ENCODE measurements around the gene P2RY11. TPM values are rescaled to one million over a fixed set of nuclear protein-coding genes. Genes with fewer than 3 reads are reported as not detected.

Gene P2RY11
- total and polyA plus RNA-seq, 2 experiments from 2014 or later: 4.0 to 4.3 TPM

- Histone ChIP-seq H3K4me2 (no peak overlapping the region), H3K36me3 (ENCODE audit: insufficient read depth) (peaks cover 5% of the 10 kb centered on the region; the same call in 1 of the 2 replicates), H3F3A (replicated peaks; ENCODE audit: low read depth) (0 out of 2 replicates have a peak, but pooled peaks cover 2% of the 10 kb centered on the region), H3K9me2 (ENCODE audit: insufficient read depth) (no peaks in the 10 kb centered on the region), H3K27ac (ENCODE audit: low read depth) (no peak overlapping the region), H3K4me1 (ENCODE audit: insufficient read depth) (no peaks in the 10 kb centered on the region), H4K20me1 (replicated peaks; ENCODE audit: insufficient read depth) (no peaks in the 10 kb centered on the region), H2AFZ (no peak overlapping the region), H3K4me3 (no peak overlapping the region), H3K79me2 (replicated peaks; ENCODE audit: insufficient read depth) (no peaks in the 10 kb centered on the region), H3K27me3 (ENCODE audit: insufficient read depth) (no peaks in the 10 kb centered on the region)
- no peak overlapping the region for H3K4me3 Mint-ChIP-seq
- H3K9me3 Mint-ChIP-seq: no peaks in the 10 kb centered on the region; the same call in 2 of the 3 replicates
- no peak overlapping the region for H3K27ac Mint-ChIP-seq
- peaks cover 15% of the 10 kb centered on the region for H3K36me3 Mint-ChIP-seq (ENCODE audit: low read depth)
- TF ChIP-seq EZH2 (IDR thresholded peaks at IDR 0.05; ENCODE audit: low read depth, unreplicated experiment) (no peak), CREB1 (CRISPR knock-in tag; IDR thresholded peaks at IDR 0.05; ENCODE audit: low read depth) (no peak), ZNF331 (CRISPR knock-in tag; IDR thresholded peaks at IDR 0.05; ENCODE audit: low read depth) (no peak), STAT1 (IDR thresholded peaks at IDR 0.05; ENCODE audit: unreplicated experiment) (no peak), EZH2phosphoT487 (IDR thresholded peaks at IDR 0.05; ENCODE audit: unreplicated experiment) (no peak), REST (IDR thresholded peaks at IDR 0.05; ENCODE audit: unreplicated experiment) (no peak), ZNF114 (CRISPR knock-in tag; IDR thresholded peaks at IDR 0.05) (no peak)
- peaks cover 5% of the 10 kb centered on the region for H3K27me3 Mint-ChIP-seq (ENCODE audit: insufficient read depth, low read depth, poor library complexity)
- ATAC-seq: no peak
- DNase-seq (ENCODE audit: low spot score): no peak
- no peaks in the 10 kb centered on the region for H3K4me1 Mint-ChIP-seq
Measured at GRCh38 chr19:10126213-10126639, 14.7 kb downstream of the P2RY11 start.

- DNase-seq (ENCODE audit: low spot score): no peak
- Mint-ChIP-seq H3K4me1 (no peaks in the 10 kb centered on the region), H3K27me3 (ENCODE audit: insufficient read depth, low read depth, poor library complexity) (peaks cover 9% of the 10 kb centered on the region), H3K27ac (no peak overlapping the region), H3K4me3 (no peak overlapping the region), H3K9me3 (no peaks in the 10 kb centered on the region), H3K36me3 (ENCODE audit: low read depth) (peaks cover 53% of the 10 kb centered on the region)
- TF ChIP-seq NANOG (IDR thresholded peaks at IDR 0.05; ENCODE audit: borderline replicate concordance): no peak
- TF ChIP-seq POLR2AphosphoS5 (IDR thresholded peaks at IDR 0.05; ENCODE audit: low read depth): no peak
- TF ChIP-seq ZNF331 (CRISPR knock-in tag; IDR thresholded peaks at IDR 0.05; ENCODE audit: low read depth): no peak
- H3K4me1 ChIP-seq (ENCODE audit: insufficient read depth): no peaks in the 10 kb centered on the region
- no peaks in the 10 kb centered on the region for H3K27me3 ChIP-seq (ENCODE audit: insufficient read depth)
- ATAC-seq: no peak
- no peaks in the 10 kb centered on the region for H3K9me2 ChIP-seq (ENCODE audit: insufficient read depth)
- H3K4me3 ChIP-seq: no peak overlapping the region
- no peaks in the 10 kb centered on the region for H3K79me2 ChIP-seq (replicated peaks; ENCODE audit: insufficient read depth)
- H3K27ac ChIP-seq (ENCODE audit: low read depth): no peak overlapping the region
- H3F3A ChIP-seq (replicated peaks; ENCODE audit: low read depth): 0 out of 2 replicates have a peak, but pooled peaks cover 7% of the 10 kb centered on the region
- H2AFZ ChIP-seq: no peak overlapping the region
- H3K4me2 ChIP-seq: no peak overlapping the region
- peaks cover 3% of the 10 kb centered on the region; the same call in 1 of the 2 replicates for H4K20me1 ChIP-seq (replicated peaks; ENCODE audit: insufficient read depth)
- peaks cover 18% of the 10 kb centered on the region for H3K36me3 ChIP-seq (ENCODE audit: insufficient read depth)
Measured at GRCh38 chr19:10132905-10133304, 21.4 kb downstream of the P2RY11 start.
